DND-41 (cell line): ENCODE results near the gene FSD2.

Experiments used
- EZH2 ChIP-seq: IDR thresholded peaks from 3 replicates; pipeline ENCODE4 v1.6.1; 2012; ENCODE audit warnings: borderline replicate concordance, low read depth, mild to moderate bottlenecking, moderate library complexity, low read length, inconsistent platforms; ENCODE audit not compliant: severe bottlenecking
- TF ChIP-seq, protein P1 (sequence below): IDR thresholded peaks from 2 replicates; pipeline ENCODE4 v1.5.1; 2012; ENCODE audit warnings: borderline replicate concordance, low read length, moderate library complexity, mild to moderate bottlenecking; ENCODE audit not compliant: poor library complexity, severe bottlenecking; ENCODE audit errors: extremely low read depth

DNA sequence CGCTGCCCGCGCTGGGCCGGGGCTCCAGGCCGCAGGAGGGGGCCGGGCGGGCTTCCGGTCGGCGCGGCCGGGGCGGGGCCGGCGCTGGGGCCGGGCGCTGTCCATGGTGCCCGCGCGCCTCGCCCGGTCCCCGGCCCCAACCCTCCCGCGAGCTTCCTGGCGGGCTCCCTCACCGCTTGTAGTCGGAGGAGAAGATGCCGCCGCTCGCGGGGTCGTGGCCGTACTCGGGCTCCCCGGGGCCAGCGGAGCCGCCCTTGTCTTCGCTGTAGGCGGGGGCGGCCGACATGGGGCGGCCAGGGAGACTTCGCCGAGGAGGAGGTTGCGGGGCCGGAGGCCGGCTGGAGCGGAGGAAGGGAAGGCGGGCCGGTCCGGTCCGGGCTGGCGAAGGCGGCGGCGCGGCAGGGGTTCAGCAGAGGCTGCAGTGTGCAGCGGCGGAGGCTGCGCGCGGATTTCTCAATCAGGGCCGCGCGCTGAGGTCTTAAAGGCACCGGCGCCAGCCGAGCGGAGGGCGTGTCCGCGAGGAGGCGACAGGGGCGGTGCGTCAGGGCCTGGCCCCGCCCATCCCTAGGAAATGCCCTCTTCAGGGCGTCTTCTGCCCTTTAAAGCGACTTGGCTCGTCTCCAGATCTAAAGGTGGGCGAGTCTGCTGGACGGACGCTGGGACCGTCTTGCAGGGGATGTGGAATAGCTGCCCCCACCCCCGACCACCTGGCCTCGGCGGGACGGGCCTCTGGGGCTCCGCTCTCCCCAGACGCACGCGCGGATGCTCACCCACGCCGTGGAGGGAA is 96.3 kb downstream of the FSD2 start, which contains the start of gene AP3B2:
- TF ChIP-seq, protein P1, sequence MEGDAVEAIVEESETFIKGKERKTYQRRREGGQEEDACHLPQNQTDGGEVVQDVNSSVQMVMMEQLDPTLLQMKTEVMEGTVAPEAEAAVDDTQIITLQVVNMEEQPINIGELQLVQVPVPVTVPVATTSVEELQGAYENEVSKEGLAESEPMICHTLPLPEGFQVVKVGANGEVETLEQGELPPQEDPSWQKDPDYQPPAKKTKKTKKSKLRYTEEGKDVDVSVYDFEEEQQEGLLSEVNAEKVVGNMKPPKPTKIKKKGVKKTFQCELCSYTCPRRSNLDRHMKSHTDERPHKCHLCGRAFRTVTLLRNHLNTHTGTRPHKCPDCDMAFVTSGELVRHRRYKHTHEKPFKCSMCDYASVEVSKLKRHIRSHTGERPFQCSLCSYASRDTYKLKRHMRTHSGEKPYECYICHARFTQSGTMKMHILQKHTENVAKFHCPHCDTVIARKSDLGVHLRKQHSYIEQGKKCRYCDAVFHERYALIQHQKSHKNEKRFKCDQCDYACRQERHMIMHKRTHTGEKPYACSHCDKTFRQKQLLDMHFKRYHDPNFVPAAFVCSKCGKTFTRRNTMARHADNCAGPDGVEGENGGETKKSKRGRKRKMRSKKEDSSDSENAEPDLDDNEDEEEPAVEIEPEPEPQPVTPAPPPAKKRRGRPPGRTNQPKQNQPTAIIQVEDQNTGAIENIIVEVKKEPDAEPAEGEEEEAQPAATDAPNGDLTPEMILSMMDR = no peak
- TF ChIP-seq EZH2 = no peak
